Mesendoderm (in vitro differentiated cells): ENCODE data around the gene SPAG6.
"Not testable (repeated sequence)": the region's sequence is repeated elsewhere in the genome, so short reads cannot be mapped to it uniquely, and the experiment has no call there.

Source experiments
- DNase-seq: peaks from one replicate; pipeline ENCODE4 v3.0.0; 2013
- H2AK5ac ChIP-seq: 2 replicates; pipeline ENCODE4 v1.6.1; 2013; ENCODE audit warnings: low read length, inconsistent platforms
- H2BK120ac ChIP-seq: 2 replicates; pipeline ENCODE4 v1.6.1; 2013; ENCODE audit warnings: low read depth, mild to moderate bottlenecking, low read length, moderate library complexity, mixed read lengths
- H2BK15ac ChIP-seq: replicated peaks from 2 replicates; pipeline ENCODE4 v1.6.1; 2013; ENCODE audit warnings: low read depth, mild to moderate bottlenecking, moderate library complexity
- H2BK5ac ChIP-seq: 2 replicates; pipeline ENCODE4 v1.6.1; 2013; ENCODE audit warnings: low read length, inconsistent platforms
- H3K18ac ChIP-seq: 2 replicates; pipeline ENCODE4 v1.6.1; 2013; ENCODE audit warnings: mild to moderate bottlenecking, low read length, mixed read lengths
- H3K23ac ChIP-seq: one replicate; pipeline ENCODE4 v1.6.1; 2013; ENCODE audit warnings: low read length
- H3K27ac ChIP-seq: 2 replicates; pipeline ENCODE4 v1.5.1; 2013; ENCODE audit warnings: low read depth, mild to moderate bottlenecking, inconsistent platforms, low read length, moderate library complexity
- H3K27me3 ChIP-seq: 2 replicates; pipeline ENCODE4 v1.6.1; 2013; ENCODE audit warnings: low read length, control low read depth, mild to moderate bottlenecking, inconsistent platforms; ENCODE audit not compliant: insufficient read depth, poor library complexity
- H3K36me3 ChIP-seq: 2 replicates; pipeline ENCODE4 v1.6.1; 2013; ENCODE audit warnings: low read length, inconsistent platforms; ENCODE audit not compliant: control insufficient read depth, insufficient read depth
- H3K4ac ChIP-seq: one replicate; pipeline ENCODE4 v1.6.1; 2013; ENCODE audit warnings: low read depth, mild to moderate bottlenecking, low read length, moderate library complexity
- H3K4me1 ChIP-seq: 2 replicates; pipeline ENCODE4 v1.6.1; 2013; ENCODE audit warnings: low read depth, low read length, inconsistent platforms; ENCODE audit not compliant: control insufficient read depth
- H3K4me2 ChIP-seq: 2 replicates; pipeline ENCODE4 v1.6.1; 2013; ENCODE audit warnings: low read length
- H3K4me3 ChIP-seq: 2 replicates; pipeline ENCODE4 v1.5.1; 2013; ENCODE audit warnings: mild to moderate bottlenecking, low read length
- H3K56ac ChIP-seq: one replicate; pipeline ENCODE4 v1.6.1; 2013; ENCODE audit warnings: low read length
- H3K79me1 ChIP-seq: 2 replicates; pipeline ENCODE4 v1.6.1; 2013; ENCODE audit warnings: low read length, inconsistent platforms
- H3K79me2 ChIP-seq: 2 replicates; pipeline ENCODE4 v1.6.1; 2013; ENCODE audit warnings: mild to moderate bottlenecking, low read length; ENCODE audit not compliant: control insufficient read depth, insufficient read depth
- H3K9ac ChIP-seq: 2 replicates; pipeline ENCODE4 v1.6.1; 2013; ENCODE audit warnings: low read length, inconsistent platforms
- H4K5ac ChIP-seq: one replicate; pipeline ENCODE4 v1.6.1; 2013; ENCODE audit warnings: low read length
- H4K8ac ChIP-seq: one replicate; pipeline ENCODE4 v1.6.1; 2013; ENCODE audit warnings: low read depth, mild to moderate bottlenecking, control low read depth, low read length, moderate library complexity
- WGBS: extraction: QIAGEN DNeasy Blood & Tissue Kit; methylation state at CpG from one replicate; pipeline ENCODE4 v1.1.7; 2013; ENCODE audit warnings: low lambda C conversion rate, missing lambda C conversion rate; ENCODE audit not compliant: insufficient coverage; ENCODE audit errors: extremely low coverage; 5-methylcytosine and 5-hydroxymethylcytosine counted together

SPAG6 gene

GRCh38 chr10:22309180-22310000 lies 35.9 kb upstream of the SPAG6 start:
- no peak overlapping the region for H3K9ac ChIP-seq
- no peak overlapping the region for H3K27ac ChIP-seq
- no peak overlapping the region for H3K56ac ChIP-seq
- H3K36me3 ChIP-seq: no peaks in the 10 kb centered on the region
- no peak overlapping the region for H2BK5ac ChIP-seq
- no peaks in the 10 kb centered on the region for H3K27me3 ChIP-seq
- H2AK5ac ChIP-seq: no peak overlapping the region
- DNase-seq: no peak
- H3K4me2 ChIP-seq: no peak overlapping the region
- no peak overlapping the region for H3K4me3 ChIP-seq
- H4K5ac ChIP-seq: no peak overlapping the region
- no peak overlapping the region for H3K4ac ChIP-seq
- no peak overlapping the region for H4K8ac ChIP-seq
- no peaks in the 10 kb centered on the region for H3K4me1 ChIP-seq
- no CpG with 5 or more reads among the region's 4 CpGs for WGBS
- H3K79me2 ChIP-seq: no peaks in the 10 kb centered on the region
- H3K18ac ChIP-seq: no peak overlapping the region
- no peak overlapping the region for H2BK120ac ChIP-seq
- H2BK15ac ChIP-seq: no peak overlapping the region
- no peaks in the 10 kb centered on the region for H3K79me1 ChIP-seq
- no peak overlapping the region for H3K23ac ChIP-seq

DNA sequence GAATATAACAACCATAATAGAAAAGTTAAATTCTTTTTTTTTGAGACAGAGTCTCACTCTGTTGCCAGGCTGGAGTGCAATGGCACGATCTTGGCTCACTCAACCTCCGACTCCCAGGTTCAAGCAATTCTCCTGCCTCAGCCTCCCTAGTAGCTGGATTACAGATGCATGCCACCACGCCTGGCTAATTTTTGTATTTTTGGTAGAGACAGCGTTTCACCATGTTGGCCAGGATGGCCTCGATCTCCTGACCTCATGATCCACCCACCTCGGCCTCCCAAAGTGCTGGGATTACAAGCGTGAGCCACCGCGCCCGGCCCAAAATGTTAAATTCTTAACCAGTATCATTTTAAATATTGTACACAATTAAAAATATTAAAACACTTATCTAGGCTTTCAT lies 35.3 kb upstream of the SPAG6 start:
- H3K27ac ChIP-seq, H3K23ac ChIP-seq, H3K4me2 ChIP-seq, H2BK15ac ChIP-seq, H2AK5ac ChIP-seq, H4K5ac ChIP-seq, H3K56ac ChIP-seq, H2BK120ac ChIP-seq, H3K18ac ChIP-seq, H3K4ac ChIP-seq, H3K36me3 ChIP-seq, H3K79me2 ChIP-seq, H3K9ac ChIP-seq, H3K79me1 ChIP-seq, DNase-seq, H3K4me3 ChIP-seq, H3K27me3 ChIP-seq, H3K4me1 ChIP-seq, H2BK5ac ChIP-seq, H4K8ac ChIP-seq: not testable (repeated sequence)
- WGBS: no CpG with 5 or more reads among the region's 10 CpGs

DNA sequence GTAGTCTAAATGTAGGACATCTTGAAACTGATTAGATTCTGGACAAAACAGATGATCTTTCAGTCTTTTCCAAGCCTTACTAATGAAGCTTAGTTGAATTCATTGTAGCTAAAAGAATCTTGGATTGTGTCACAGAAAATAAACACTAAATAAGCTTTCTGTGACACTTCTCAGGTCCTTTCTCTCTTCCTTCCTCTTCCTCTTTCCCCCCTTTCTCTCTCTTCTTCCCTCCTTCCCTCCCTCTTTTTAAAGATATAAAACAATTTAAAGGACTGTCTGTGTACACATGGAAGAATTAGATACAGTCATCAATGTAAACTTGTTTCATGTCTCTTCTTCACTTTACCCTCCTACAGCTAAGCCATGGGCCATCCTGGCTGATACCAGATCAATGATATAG lies 34.4 kb upstream of the SPAG6 start:
- Histone ChIP-seq H3K36me3 (no peaks in the 10 kb centered on the region), H2BK5ac (no peak overlapping the region), H2BK120ac (no peak overlapping the region), H3K18ac (no peak overlapping the region), H3K27me3 (peaks cover 4% of the 10 kb centered on the region), H3K79me2 (no peaks in the 10 kb centered on the region), H2BK15ac (no peak overlapping the region), H3K4me1 (no peaks in the 10 kb centered on the region), H4K8ac (no peak overlapping the region), H3K9ac (no peak overlapping the region), H3K4me2 (no peak overlapping the region), H3K79me1 (no peaks in the 10 kb centered on the region), H3K23ac (no peak overlapping the region), H3K27ac (no peak overlapping the region), H3K4ac (no peak overlapping the region), H4K5ac (no peak overlapping the region), H3K56ac (no peak overlapping the region), H3K4me3 (no peak overlapping the region), H2AK5ac (no peak overlapping the region)
- DNase-seq: no peak

- no peak overlapping the region for H3K4me3 ChIP-seq
Measured at GRCh38 chr10:22314852-22315251, 30.4 kb upstream of the SPAG6 start.

DNA sequence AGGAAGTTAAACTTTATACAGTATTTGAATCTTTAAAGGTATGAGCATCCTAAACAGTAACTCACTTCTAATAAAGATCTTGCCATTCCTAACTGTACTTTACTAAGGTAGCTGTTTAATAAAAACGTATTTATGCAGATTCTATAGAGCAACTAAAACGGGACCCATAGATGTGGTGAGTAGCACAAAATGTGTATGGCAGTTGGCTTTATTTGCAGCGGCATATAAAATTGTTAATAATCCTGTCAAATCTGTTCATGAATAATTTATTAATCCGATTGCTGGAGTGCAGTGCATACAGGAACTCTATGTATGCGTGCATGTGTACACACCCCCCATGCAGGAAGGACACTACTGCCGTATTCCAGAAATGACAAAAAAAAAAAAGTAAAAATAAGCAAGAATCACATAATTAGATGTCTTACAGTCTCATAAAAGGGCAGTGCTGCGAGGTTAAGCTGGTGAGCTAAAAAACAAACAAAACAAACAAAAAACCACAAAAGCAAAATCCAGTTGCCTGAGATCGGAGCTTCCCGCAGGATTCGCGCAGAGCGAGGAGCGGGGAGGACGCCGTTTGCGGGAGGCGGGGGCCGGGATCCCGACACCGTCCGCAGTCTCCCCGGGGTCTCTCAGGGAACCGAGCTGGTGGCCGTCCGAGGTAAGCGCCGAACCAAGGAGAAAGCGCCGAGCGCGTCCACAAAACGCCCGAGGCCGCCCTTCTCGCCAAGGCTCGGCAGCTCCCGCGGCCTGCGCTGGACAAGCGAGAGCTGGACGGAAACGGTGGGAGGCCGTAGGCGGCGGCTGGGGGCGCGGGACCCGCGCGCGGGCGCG lies 29.6 kb upstream of the SPAG6 start:
- DNase-seq: peak; percentile 74
- Histone ChIP-seq H3K4me1 (no peaks in the 10 kb centered on the region), H2BK120ac (peak overlapping the region; percentile 32), H3K4me2 (peak overlapping the region; percentile 39), H4K5ac (no peak overlapping the region), H2BK5ac (no peak overlapping the region), H3K4ac (no peak overlapping the region), H2AK5ac (no peak overlapping the region), H3K27me3 (peaks cover 9% of the 10 kb centered on the region), H3K9ac (peak overlapping the region; percentile 67), H3K56ac (peak overlapping the region; percentile 84), H3K79me2 (no peaks in the 10 kb centered on the region), H3K4me3 (peak overlapping the region; percentile 61), H3K18ac (peak overlapping the region; percentile 80), H3K27ac (no peak overlapping the region), H4K8ac (no peak overlapping the region), H3K36me3 (no peaks in the 10 kb centered on the region), H2BK15ac (no peak overlapping the region), H3K79me1 (no peaks in the 10 kb centered on the region), H3K23ac (no peak overlapping the region)
- WGBS: no CpG with 5 or more reads among the region's 53 CpGs

More at GRCh38 chr10:22314852-22315251, 30.4 kb upstream of the SPAG6 start:
- WGBS: no CpG with 5 or more reads among the region's 2 CpGs
- no peak overlapping the region for H3K23ac ChIP-seq
- no peak for DNase-seq
- H4K5ac ChIP-seq: no peak overlapping the region
- H4K8ac ChIP-seq: no peak overlapping the region
- H3K4me2 ChIP-seq: no peak overlapping the region
- no peak overlapping the region for H2AK5ac ChIP-seq
- H2BK15ac ChIP-seq: no peak overlapping the region
- no peak overlapping the region for H2BK120ac ChIP-seq
- peaks cover 8% of the 10 kb centered on the region for H3K27me3 ChIP-seq
- H3K56ac ChIP-seq: no peak overlapping the region
- H3K79me1 ChIP-seq: no peaks in the 10 kb centered on the region
- no peaks in the 10 kb centered on the region for H3K4me1 ChIP-seq
- H2BK5ac ChIP-seq: no peak overlapping the region
- H3K79me2 ChIP-seq: no peaks in the 10 kb centered on the region
- H3K27ac ChIP-seq: no peak overlapping the region
- H3K18ac ChIP-seq: no peak overlapping the region
- H3K9ac ChIP-seq: no peak overlapping the region
- no peaks in the 10 kb centered on the region for H3K36me3 ChIP-seq
- no peak overlapping the region for H3K4ac ChIP-seq
